ENCODE measurements around the gene C6orf132. TPM values are rescaled to one million over a fixed set of nuclear protein-coding genes. Genes with fewer than 3 reads are reported as not detected.

Gene C6orf132
- total RNA-seq, 1 donor from 2014 or later = not detected

DNA sequence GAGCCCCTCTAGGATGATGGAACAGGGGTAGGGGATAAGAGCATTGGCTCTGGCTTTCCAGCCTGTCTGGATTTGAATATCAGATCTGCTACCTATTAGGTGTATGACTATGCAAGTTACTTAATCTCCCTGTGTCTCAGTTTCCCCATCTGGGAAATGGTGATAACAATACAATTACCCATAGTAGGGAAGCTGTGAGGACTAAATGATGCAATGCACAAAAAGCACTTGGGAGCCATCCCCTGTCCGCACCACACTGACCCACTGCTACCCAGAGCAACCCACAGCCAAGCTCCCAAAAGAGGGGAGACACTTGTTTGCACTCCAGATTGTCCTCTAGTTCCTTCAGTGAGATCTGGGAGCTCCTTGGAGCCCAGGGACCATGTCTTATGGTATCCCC is 30.1 kb downstream of the C6orf132 start:
- Mint-ChIP-seq H3K36me3 (ENCODE audit: low read depth) (no peaks in the 10 kb centered on the region), H3K9me3 (no peaks in the 10 kb centered on the region), H3K4me3 (no peak overlapping the region), H3K27me3 (peaks cover 21% of the 10 kb centered on the region), H3K27ac (no peak overlapping the region), H3K4me1 (no peaks in the 10 kb centered on the region)
- ChIA-PET CTCF (no interaction called here), POLR2A (no interaction called here)
- intact Hi-C loops (cut with micrococcal nuclease) = no loop called here
- TF ChIP-seq, protein P1, sequence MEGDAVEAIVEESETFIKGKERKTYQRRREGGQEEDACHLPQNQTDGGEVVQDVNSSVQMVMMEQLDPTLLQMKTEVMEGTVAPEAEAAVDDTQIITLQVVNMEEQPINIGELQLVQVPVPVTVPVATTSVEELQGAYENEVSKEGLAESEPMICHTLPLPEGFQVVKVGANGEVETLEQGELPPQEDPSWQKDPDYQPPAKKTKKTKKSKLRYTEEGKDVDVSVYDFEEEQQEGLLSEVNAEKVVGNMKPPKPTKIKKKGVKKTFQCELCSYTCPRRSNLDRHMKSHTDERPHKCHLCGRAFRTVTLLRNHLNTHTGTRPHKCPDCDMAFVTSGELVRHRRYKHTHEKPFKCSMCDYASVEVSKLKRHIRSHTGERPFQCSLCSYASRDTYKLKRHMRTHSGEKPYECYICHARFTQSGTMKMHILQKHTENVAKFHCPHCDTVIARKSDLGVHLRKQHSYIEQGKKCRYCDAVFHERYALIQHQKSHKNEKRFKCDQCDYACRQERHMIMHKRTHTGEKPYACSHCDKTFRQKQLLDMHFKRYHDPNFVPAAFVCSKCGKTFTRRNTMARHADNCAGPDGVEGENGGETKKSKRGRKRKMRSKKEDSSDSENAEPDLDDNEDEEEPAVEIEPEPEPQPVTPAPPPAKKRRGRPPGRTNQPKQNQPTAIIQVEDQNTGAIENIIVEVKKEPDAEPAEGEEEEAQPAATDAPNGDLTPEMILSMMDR (IDR thresholded peaks at IDR 0.05) = no peak
- ATAC-seq (ENCODE audit: low read depth) = no peak
- no peak for DNase-seq

DNA sequence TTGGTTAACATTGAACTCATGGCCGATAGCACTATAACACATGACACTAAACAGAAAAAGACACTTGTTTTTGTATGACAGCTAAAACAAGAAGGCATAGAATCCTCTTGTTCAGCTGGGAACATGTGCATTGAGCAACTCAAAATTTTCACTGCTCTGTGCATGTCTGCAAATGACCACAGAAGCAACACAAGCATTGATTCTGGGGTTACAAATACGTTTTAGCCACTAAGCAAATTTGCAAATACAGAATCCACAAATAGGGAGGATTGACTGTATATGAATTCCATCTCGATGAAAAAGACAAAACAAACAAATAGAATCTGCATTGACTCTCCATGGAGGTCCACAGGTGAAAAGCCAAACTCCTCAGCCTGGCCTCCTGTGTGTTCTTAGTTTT is 31.7 kb downstream of the C6orf132 start:
- peaks cover 12% of the 10 kb centered on the region for H3K27me3 Mint-ChIP-seq
- ChIA-PET POLR2A (no interaction called here), CTCF (no interaction called here)
- H3K4me3 Mint-ChIP-seq = no peak overlapping the region
- ATAC-seq (ENCODE audit: low read depth) = no peak
- DNase-seq = no peak
- no peaks in the 10 kb centered on the region for H3K9me3 Mint-ChIP-seq
- H3K36me3 Mint-ChIP-seq (ENCODE audit: low read depth) = no peaks in the 10 kb centered on the region
- H3K27ac Mint-ChIP-seq = no peak overlapping the region
- TF ChIP-seq, protein P1 (IDR thresholded peaks at IDR 0.05) = no peak
- intact Hi-C loops (cut with micrococcal nuclease) = no loop called here
- H3K4me1 Mint-ChIP-seq = no peaks in the 10 kb centered on the region

DNA sequence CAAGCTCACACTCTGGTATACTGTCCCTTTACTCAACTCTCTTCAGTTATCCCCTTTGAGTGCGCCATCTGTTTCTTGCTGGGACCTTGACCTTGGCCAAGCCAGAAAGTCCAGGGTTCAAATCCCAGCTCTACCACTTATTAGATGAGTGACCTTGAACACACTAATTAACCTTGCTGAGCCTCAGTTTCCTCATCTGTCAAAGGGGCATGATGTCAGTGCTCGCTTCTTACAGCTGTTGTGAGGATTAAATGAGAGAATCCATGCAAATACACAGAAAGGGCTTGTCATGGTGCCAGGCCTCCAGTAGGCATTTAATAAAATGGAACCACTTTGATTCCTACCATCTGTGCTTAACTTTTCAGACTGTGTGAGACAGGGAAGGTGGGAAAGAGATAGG is 34.3 kb downstream of the C6orf132 start:
- peaks cover 5% of the 10 kb centered on the region for H3K4me1 Mint-ChIP-seq
- DNase-seq (no peak), ATAC-seq (ENCODE audit: low read depth) (no peak)
- intact Hi-C loops (cut with micrococcal nuclease) = no loop called here
- no peak overlapping the region for H3K4me3 Mint-ChIP-seq
- TF ChIP-seq, protein P1 (IDR thresholded peaks at IDR 0.05) = no peak
- CTCF ChIA-PET = no interaction called here
- no peak overlapping the region for H3K27ac Mint-ChIP-seq
- H3K36me3 Mint-ChIP-seq (ENCODE audit: low read depth) = no peaks in the 10 kb centered on the region
- peaks cover 17% of the 10 kb centered on the region for H3K27me3 Mint-ChIP-seq
- POLR2A ChIA-PET = no interaction called here
- H3K9me3 Mint-ChIP-seq = no peaks in the 10 kb centered on the region

DNA sequence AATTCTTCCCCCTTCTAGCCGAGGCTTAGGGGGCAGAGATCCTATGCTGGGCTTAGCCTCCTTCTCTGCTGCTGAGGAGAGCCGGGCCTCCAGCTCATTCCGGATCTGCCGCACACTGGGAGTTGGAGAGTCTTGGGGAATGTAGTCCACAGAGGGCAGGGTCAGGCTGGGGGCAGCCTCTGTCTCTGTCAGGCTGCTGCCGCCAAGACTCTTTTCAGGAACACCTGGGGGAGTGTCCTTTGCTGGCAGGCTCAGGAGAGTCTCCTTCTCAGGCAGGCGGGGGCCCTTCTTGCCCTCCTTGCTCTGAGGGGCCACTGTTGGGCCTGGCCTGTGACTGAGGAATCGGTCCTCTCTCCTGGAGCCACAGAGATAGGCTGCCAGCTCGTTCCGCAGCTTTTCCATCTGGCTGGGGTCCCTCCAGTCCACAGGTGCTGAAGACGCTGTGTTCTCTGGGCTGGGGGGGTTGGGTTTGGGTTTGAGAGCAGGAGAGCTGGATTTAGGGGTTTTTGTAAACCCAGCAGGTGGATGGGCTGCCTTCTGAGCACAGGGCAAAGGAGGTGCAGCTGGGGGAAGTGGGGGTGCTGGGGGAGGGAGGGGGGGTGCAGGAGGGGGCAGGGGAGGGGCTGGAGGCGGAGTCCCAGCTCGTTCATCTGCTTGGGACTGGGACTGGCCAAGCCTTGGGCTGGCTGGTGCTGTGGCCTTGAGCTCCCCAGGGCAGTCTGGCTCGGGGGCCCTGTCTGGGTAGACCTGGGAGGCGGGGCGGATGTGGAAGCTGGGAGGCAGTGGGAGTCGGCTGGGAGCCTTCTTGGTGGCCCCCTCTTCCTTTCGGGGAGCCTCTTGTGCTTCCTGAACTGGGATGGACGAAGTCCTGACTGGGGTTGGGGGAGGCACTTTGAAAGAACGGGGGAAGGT is 36.1 kb downstream of the C6orf132 start:
- ChIA-PET CTCF (no interaction called here), POLR2A (no interaction called here)
- TF ChIP-seq, protein P1 (IDR thresholded peaks at IDR 0.05) = no peak
- no peak overlapping the region for H3K27ac Mint-ChIP-seq
- no peaks in the 10 kb centered on the region for H3K36me3 Mint-ChIP-seq (ENCODE audit: low read depth)
- no peaks in the 10 kb centered on the region for H3K9me3 Mint-ChIP-seq
- ATAC-seq (ENCODE audit: low read depth) = no peak
- DNase-seq = no peak
- no peak overlapping the region for H3K4me3 Mint-ChIP-seq
- peaks cover 5% of the 10 kb centered on the region for H3K4me1 Mint-ChIP-seq
- intact Hi-C loops (cut with micrococcal nuclease) = no loop called here
- peaks cover 8% of the 10 kb centered on the region for H3K27me3 Mint-ChIP-seq

DNA sequence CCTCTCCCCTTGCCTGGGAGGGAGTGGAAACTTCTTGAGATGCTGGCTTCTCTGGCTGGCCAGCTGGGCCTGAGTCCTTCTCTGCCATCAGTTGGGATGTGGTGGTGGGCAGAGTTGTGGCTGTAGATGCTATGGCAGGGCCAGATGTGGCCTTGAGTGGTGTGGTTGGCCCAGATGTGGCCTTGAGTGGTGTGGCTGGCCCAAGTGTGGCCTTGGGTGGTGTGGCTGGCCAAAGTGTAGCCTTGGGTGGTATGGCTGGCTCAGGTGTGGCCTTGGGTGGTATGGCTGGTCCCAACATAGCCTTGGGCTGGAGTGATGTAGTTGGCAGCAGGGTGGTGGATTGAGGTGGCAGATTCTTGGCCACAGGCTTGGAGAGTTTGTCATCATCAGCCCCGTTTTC is 36.7 kb downstream of the C6orf132 start:
- H3K27ac Mint-ChIP-seq = no peak overlapping the region
- no peak overlapping the region for H3K4me3 Mint-ChIP-seq
- intact Hi-C loops (cut with micrococcal nuclease) = no loop called here
- peaks cover 8% of the 10 kb centered on the region for H3K27me3 Mint-ChIP-seq
- ATAC-seq (ENCODE audit: low read depth) (no peak), DNase-seq (no peak)
- CTCF ChIA-PET = interaction anchor here (1.2 kb wide), 1 partner anchor 89 kb away, joined by 3 read pairs; the partner anchor contains the start of gene GUCA1B
- no peaks in the 10 kb centered on the region for H3K9me3 Mint-ChIP-seq
- TF ChIP-seq, protein P1 (IDR thresholded peaks at IDR 0.05) = no peak
- POLR2A ChIA-PET = no interaction called here
- no peaks in the 10 kb centered on the region for H3K36me3 Mint-ChIP-seq (ENCODE audit: low read depth)
- H3K4me1 Mint-ChIP-seq = peaks cover 5% of the 10 kb centered on the region

Data from activated B cell treated with CpG ODN at 0.5 μM for 24 hours (primary cell).